Fibroblast of lung (primary cell): ENCODE measurements around the gene GADL1. TPM values are rescaled to one million over a fixed set of nuclear protein-coding genes. Genes with fewer than 3 reads are reported as not detected.

ENCODE experiments used
- DNase-seq, 2 donors: peaks; one replicate each; pipeline versions ENCODE4 v3.0.0 to v3.0.0-alpha.2; 2010; ENCODE audit warnings: low read depth in 2 of 2
- H2AFZ ChIP-seq: 2 replicates; pipeline ENCODE4 v1.5.1; 2012; ENCODE audit warnings: low read length, control low read depth, inconsistent platforms
- H3K27ac ChIP-seq: 2 replicates; pipeline ENCODE4 v1.5.1; 2011; ENCODE audit warnings: low read length, control low read depth; ENCODE audit not compliant: insufficient read depth
- H3K27me3 ChIP-seq: 2 replicates; pipeline ENCODE4 v1.5.1; 2011; ENCODE audit warnings: mild to moderate bottlenecking, low read length; ENCODE audit not compliant: control insufficient read depth, insufficient read depth
- H3K36me3 ChIP-seq: 2 replicates; pipeline ENCODE4 v1.5.1; 2011; ENCODE audit warnings: low read length; ENCODE audit not compliant: control insufficient read depth, insufficient read depth
- H3K4me1 ChIP-seq: 2 replicates; pipeline ENCODE4 v1.5.1; 2011; ENCODE audit warnings: low read length; ENCODE audit not compliant: control insufficient read depth, insufficient read depth; ENCODE audit errors: extremely low read depth
- H3K4me2 ChIP-seq: 2 replicates; pipeline ENCODE4 v1.5.1; 2011; ENCODE audit warnings: low read length, control low read depth; ENCODE audit not compliant: insufficient read depth; ENCODE audit errors: extremely low read depth
- H3K4me3 ChIP-seq, 4 experiments: fragments of 200-600 bp in 1 of 4; sonication (generic) in 1 of 4; replicated peaks in 1 of 4; 2 replicates each; pipeline ENCODE4 v1.5.1; 2011 to 2016; ENCODE audit warnings: low read length in 4 of 4, low read depth in 3 of 4, mild to moderate bottlenecking in 3 of 4, control low read depth in 2 of 4, inconsistent platforms in 1 of 4, mixed read lengths in 1 of 4; ENCODE audit not compliant: insufficient read depth in 1 of 4; ENCODE audit errors: control extremely low read depth in 1 of 4
- H3K79me2 ChIP-seq: 2 replicates; pipeline ENCODE4 v1.5.1; 2012; ENCODE audit warnings: mild to moderate bottlenecking, low read length, inconsistent platforms; ENCODE audit not compliant: control insufficient read depth, insufficient read depth
- H3K9ac ChIP-seq: 2 replicates; pipeline ENCODE4 v1.5.1; 2011; ENCODE audit warnings: mild to moderate bottlenecking, low read length, control low read depth; ENCODE audit not compliant: insufficient read depth
- H3K9me3 ChIP-seq: 2 replicates; pipeline ENCODE4 v1.5.1; 2012; ENCODE audit warnings: low read depth, low read length; ENCODE audit not compliant: control insufficient read depth, insufficient read depth
- H4K20me1 ChIP-seq: 2 replicates; pipeline ENCODE4 v1.5.1; 2011; ENCODE audit warnings: low read length; ENCODE audit not compliant: control insufficient read depth, insufficient read depth; ENCODE audit errors: extremely low read depth
- CTCF ChIP-seq, 2 donors: IDR thresholded peaks in 1 of 2; conservative IDR thresholded peaks in 1 of 2; 1 replicate in 1 of 2; 2 replicates in 1 of 2; pipeline ENCODE4 v1.5.1; 2011 to 2012; ENCODE audit warnings: low read length in 2 of 2, control low read depth in 1 of 2, inconsistent platforms in 1 of 2, low read depth in 1 of 2, mild to moderate bottlenecking in 1 of 2
- EZH2 ChIP-seq: IDR thresholded peaks from 2 replicates; pipeline ENCODE4 v1.5.1; 2012; ENCODE audit warnings: low read length, control low read depth, mild to moderate bottlenecking; ENCODE audit errors: missing control alignments
- polyA plus RNA-seq, 2 donors: library from polyadenylated mRNA; depleted of rRNA in 1 of 2; stranded (reverse) in 1 of 2; unstranded in 1 of 2; fragments of >200 nt; gene quantifications; 2 replicates each; pipeline ENCODE4 v1.2.1, GENCODE V29; 2011 to 2012; ENCODE audit warnings: missing spikeins in 1 of 2
- total RNA-seq: library from RNA; depleted of rRNA; stranded (reverse); fragments of >200 nt; gene quantifications from 2 replicates; pipeline ENCODE4 v1.2.1, GENCODE V29; 2014

The GADL1 gene
- total and polyA plus RNA-seq, 2 donors (not counting 1 experiment from before 2014, with no cell fraction given) = 0.18 to 3.6 TPM

- Histone ChIP-seq H4K20me1 (no peaks in the 10 kb centered on the region), H3K4me3 (no peak overlapping the region), H3K9ac (no peak overlapping the region), H3K27me3 (no peaks in the 10 kb centered on the region), H3K4me2 (no peak overlapping the region), H3K4me1 (no peaks in the 10 kb centered on the region), H3K9me3 (no peaks in the 10 kb centered on the region), H3K36me3 (no peaks in the 10 kb centered on the region), H3K27ac (no peak overlapping the region), H2AFZ (no peak overlapping the region), H3K79me2 (no peaks in the 10 kb centered on the region)
- DNase-seq = no peak
- TF ChIP-seq EZH2 (no peak), CTCF (conservative IDR thresholded peaks at IDR 0.05 in 1 of 2, IDR thresholded peaks at IDR 0.05 in 1 of 2; ENCODE audit: low read depth in 1 of 2, low read length in 2 of 2) (no peak)
Observed at GRCh38 chr3:30914696-30915095, 20.2 kb upstream of the GADL1 start.

- Histone ChIP-seq H4K20me1 (no peaks in the 10 kb centered on the region), H3K9me3 (no peaks in the 10 kb centered on the region), H2AFZ (no peak overlapping the region), H3K4me1 (no peaks in the 10 kb centered on the region), H3K27me3 (no peaks in the 10 kb centered on the region), H3K4me3 (no peak overlapping the region), H3K27ac (no peak overlapping the region), H3K4me2 (no peak overlapping the region), H3K9ac (no peak overlapping the region), H3K36me3 (no peaks in the 10 kb centered on the region), H3K79me2 (no peaks in the 10 kb centered on the region)
- DNase-seq = no peak
- TF ChIP-seq EZH2 (no peak), CTCF (conservative IDR thresholded peaks at IDR 0.05 in 1 of 2, IDR thresholded peaks at IDR 0.05 in 1 of 2; ENCODE audit: low read depth in 1 of 2, low read length in 2 of 2) (no peak)
Observed at GRCh38 chr3:30913176-30913575, 18.7 kb upstream of the GADL1 start.

GRCh38 chr3:30912301-30912700, 17.8 kb upstream of the GADL1 start:
- no peaks in the 10 kb centered on the region for H3K4me1 ChIP-seq
- no peak for DNase-seq
- H3K9ac ChIP-seq = no peak overlapping the region
- H4K20me1 ChIP-seq = no peaks in the 10 kb centered on the region
- TF ChIP-seq CTCF (conservative IDR thresholded peaks at IDR 0.05 in 1 of 2, IDR thresholded peaks at IDR 0.05 in 1 of 2; ENCODE audit: low read depth in 1 of 2, low read length in 2 of 2) (no peak), EZH2 (no peak)
- H3K9me3 ChIP-seq = no peaks in the 10 kb centered on the region
- H3K27ac ChIP-seq = no peak overlapping the region
- no peak overlapping the region for H3K4me2 ChIP-seq
- H2AFZ ChIP-seq = no peak overlapping the region
- no peak overlapping the region for H3K4me3 ChIP-seq
- H3K79me2 ChIP-seq = no peaks in the 10 kb centered on the region
- no peaks in the 10 kb centered on the region for H3K27me3 ChIP-seq
- H3K36me3 ChIP-seq = no peaks in the 10 kb centered on the region
